CD4-positive, CD25-positive, alpha-beta regulatory T cell (primary cell): Measurements from ENCODE around the gene IL1RAPL1. TPM values are rescaled to one million over a fixed set of nuclear protein-coding genes. Genes with fewer than 3 reads are reported as not detected.

Source experiments
- ATAC-seq, 2 donors: fragments of 150-1000 bp; cut with Tn5 transposase; one replicate each; pipeline ENCODE4 v1.10.0; 2021; ENCODE audit warnings: low read depth in 2 of 2, moderate number of reproducible peaks in 2 of 2, moderate library complexity in 1 of 2
- DNase-seq, 3 donors: peaks; one replicate each; pipeline versions ENCODE4 v3.0.0 to v3.0.0-alpha.2; 2012 to 2022; ENCODE audit warnings: mixed read lengths in 1 of 3
- H3K27ac ChIP-seq: one replicate; pipeline ENCODE4 v1.7.0; 2013; ENCODE audit warnings: mild to moderate bottlenecking, low read length; ENCODE audit not compliant: insufficient read depth, poor library complexity, severe bottlenecking
- H3K27me3 ChIP-seq: one replicate; pipeline ENCODE4 v1.7.0; 2013; ENCODE audit warnings: low read length; ENCODE audit not compliant: control insufficient read depth, insufficient read depth
- H3K36me3 ChIP-seq: one replicate; pipeline ENCODE4 v1.7.0; 2013; ENCODE audit warnings: mild to moderate bottlenecking, low read length, moderate library complexity; ENCODE audit not compliant: control insufficient read depth, insufficient read depth
- H3K4me1 ChIP-seq: 2 replicates; pipeline ENCODE4 v1.7.0; 2013; ENCODE audit warnings: mild to moderate bottlenecking, low read length; ENCODE audit not compliant: insufficient read depth, control insufficient read depth, poor library complexity, severe bottlenecking
- H3K4me3 ChIP-seq: one replicate; pipeline ENCODE4 v1.7.0; 2013; ENCODE audit warnings: low read depth, mild to moderate bottlenecking, low read length, moderate library complexity
- H3K9me3 ChIP-seq, 2 experiments: 1 replicate in 1 of 2; 2 replicates in 1 of 2; pipeline ENCODE4 v1.7.0; 2013; ENCODE audit warnings: low read length in 2 of 2, mild to moderate bottlenecking in 1 of 2, moderate library complexity in 1 of 2; ENCODE audit not compliant: control insufficient read depth in 2 of 2
- H3K27ac Mint-ChIP-seq, 3 donors: one replicate each; pipeline ENCODE4 v1.8.0; 2020 to 2022; ENCODE audit warnings: mild to moderate bottlenecking in 3 of 3, mixed read lengths in 3 of 3, moderate library complexity in 2 of 3
- H3K27me3 Mint-ChIP-seq: one replicate; pipeline ENCODE4 v1.8.0; 2022; ENCODE audit warnings: mild to moderate bottlenecking, mixed read lengths
- H3K36me3 Mint-ChIP-seq: one replicate; pipeline ENCODE4 v1.8.0; 2020; ENCODE audit warnings: mixed read lengths
- H3K4me1 Mint-ChIP-seq, 4 donors: one replicate each; pipeline ENCODE4 v1.8.0; 2020 to 2022; ENCODE audit warnings: mixed read lengths in 4 of 4, mild to moderate bottlenecking in 1 of 4
- H3K4me3 Mint-ChIP-seq, 4 donors: one replicate each; pipeline ENCODE4 v1.8.0; 2020 to 2022; ENCODE audit warnings: mild to moderate bottlenecking in 4 of 4, mixed read lengths in 4 of 4, moderate library complexity in 3 of 4
- H3K9me3 Mint-ChIP-seq, 7 donors: one replicate each; pipeline ENCODE4 v1.8.0; 2020 to 2022; ENCODE audit warnings: mixed read lengths in 7 of 7, mild to moderate bottlenecking in 3 of 7, moderate library complexity in 2 of 7
- polyA plus RNA-seq, 4 donors: library from polyadenylated mRNA; unstranded; fragments of 300-500 nt; fragmentation: Illumina TruSeq; gene quantifications; one replicate each; pipeline ENCODE4 v1.2.3, GENCODE V29; 2021
- total RNA-seq: library from RNA; stranded (reverse); gene quantifications from one replicate; pipeline ENCODE4 v1.2.3, GENCODE V29; 2022

The IL1RAPL1 gene
- not detected for total RNA-seq
- polyA plus RNA-seq, result not detected

- ATAC-seq (no peak), DNase-seq (no peak)
- no peak within 1 kb of the TSS for H3K27ac ChIP-seq
- no peaks in the 10 kb centered on the region for H3K36me3 ChIP-seq
- Mint-ChIP-seq H3K27me3 (no peaks in the 10 kb centered on the region), H3K4me1 (no peaks in the 10 kb centered on the region), H3K36me3 (no peaks in the 10 kb centered on the region), H3K9me3 (peaks cover 0 to 2% (median 0%) of the 10 kb centered on the region in 7 donors), H3K4me3 (no peak within 1 kb of the TSS), H3K27ac (no peak within 1 kb of the TSS)
- H3K9me3 ChIP-seq, result peaks cover 0 to 1% of the 10 kb centered on the region in 2 experiments
- H3K4me3 ChIP-seq, result no peak within 1 kb of the TSS
- H3K4me1 ChIP-seq, result no peaks in the 10 kb centered on the region
- H3K27me3 ChIP-seq, result no peaks in the 10 kb centered on the region
Observed at GRCh38 chrX:28586981-28587551, at the start of gene IL1RAPL1. IL1RAPL1 (plus strand) TSS chrX:28587446.

GRCh38 chrX:28542791-28543190 is 44.5 kb upstream of the IL1RAPL1 start:
- no peaks in the 10 kb centered on the region for H3K27me3 ChIP-seq
- no peaks in the 10 kb centered on the region for H3K4me1 Mint-ChIP-seq
- H3K27me3 Mint-ChIP-seq, result no peaks in the 10 kb centered on the region
- no peaks in the 10 kb centered on the region for H3K4me1 ChIP-seq
- no peak for ATAC-seq
- no peak overlapping the region for H3K4me3 ChIP-seq
- no peak overlapping the region for H3K4me3 Mint-ChIP-seq
- H3K36me3 Mint-ChIP-seq, result no peaks in the 10 kb centered on the region
- peaks cover 0 to 7% (median 2%) of the 10 kb centered on the region in 7 donors for H3K9me3 Mint-ChIP-seq
- H3K27ac Mint-ChIP-seq, result no peak overlapping the region
- no peak for DNase-seq
- no peaks in the 10 kb centered on the region for H3K9me3 ChIP-seq
- no peak overlapping the region for H3K27ac ChIP-seq
- H3K36me3 ChIP-seq, result no peaks in the 10 kb centered on the region

- Mint-ChIP-seq H3K27me3 (no peaks in the 10 kb centered on the region), H3K4me1 (no peaks in the 10 kb centered on the region), H3K36me3 (no peaks in the 10 kb centered on the region), H3K27ac (no peak overlapping the region), H3K9me3 (peaks cover 4 to 15% (median 8%) of the 10 kb centered on the region in 7 donors), H3K4me3 (no peak overlapping the region)
- Histone ChIP-seq H3K27ac (no peak overlapping the region), H3K36me3 (no peaks in the 10 kb centered on the region), H3K4me1 (no peaks in the 10 kb centered on the region), H3K27me3 (no peaks in the 10 kb centered on the region), H3K4me3 (no peak overlapping the region), H3K9me3 (no peaks in the 10 kb centered on the region)
- DNase-seq (no peak), ATAC-seq (no peak)
Observed at GRCh38 chrX:28549838-28550237, 37.4 kb upstream of the IL1RAPL1 start.

DNA sequence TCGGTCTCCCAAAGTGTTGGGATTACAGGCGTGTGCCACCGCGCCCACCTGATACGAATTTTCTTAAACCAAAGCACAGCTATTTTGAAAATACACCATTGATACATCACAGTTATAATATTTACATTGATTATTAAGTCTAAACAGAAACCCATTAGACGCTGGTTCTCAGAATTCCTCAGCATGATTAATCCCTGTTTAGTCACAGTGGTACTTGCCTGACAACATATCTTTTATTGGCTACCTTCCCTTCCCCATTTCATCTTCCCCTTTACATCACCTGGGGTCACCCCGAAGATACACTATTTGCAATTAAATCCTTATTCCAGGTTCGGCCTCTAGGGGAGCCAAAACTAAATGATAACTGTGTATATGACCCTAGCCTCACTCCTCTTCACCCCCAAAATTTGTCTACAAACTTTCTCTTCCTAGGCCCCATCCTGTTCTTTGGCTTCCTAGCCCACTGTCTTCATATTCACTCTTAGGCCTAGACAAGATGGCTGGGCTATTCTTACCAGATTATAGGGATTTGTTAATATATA is 36.8 kb upstream of the IL1RAPL1 start:
- H3K4me1 Mint-ChIP-seq, result no peaks in the 10 kb centered on the region
- no peaks in the 10 kb centered on the region for H3K27me3 Mint-ChIP-seq
- H3K4me3 Mint-ChIP-seq, result no peak overlapping the region
- no peak overlapping the region for H3K27ac Mint-ChIP-seq
- Histone ChIP-seq H3K4me3 (no peak overlapping the region), H3K36me3 (no peaks in the 10 kb centered on the region), H3K4me1 (no peaks in the 10 kb centered on the region), H3K27me3 (no peaks in the 10 kb centered on the region), H3K27ac (no peak overlapping the region), H3K9me3 (no peaks in the 10 kb centered on the region)
- H3K36me3 Mint-ChIP-seq, result no peaks in the 10 kb centered on the region
- no peak for DNase-seq
- H3K9me3 Mint-ChIP-seq, result peaks cover 4 to 15% (median 8%) of the 10 kb centered on the region in 7 donors
- ATAC-seq, result no peak

- H3K36me3 Mint-ChIP-seq, result no peaks in the 10 kb centered on the region
- H3K4me3 ChIP-seq, result no peak overlapping the region
- no peaks in the 10 kb centered on the region for H3K4me1 ChIP-seq
- no peak overlapping the region for H3K27ac Mint-ChIP-seq
- H3K27me3 Mint-ChIP-seq, result no peaks in the 10 kb centered on the region
- DNase-seq, result no peak
- H3K36me3 ChIP-seq, result no peaks in the 10 kb centered on the region
- no peak overlapping the region for H3K27ac ChIP-seq
- H3K9me3 Mint-ChIP-seq, result peaks cover 3 to 15% (median 8%) of the 10 kb centered on the region in 7 donors
- no peaks in the 10 kb centered on the region for H3K4me1 Mint-ChIP-seq
- no peaks in the 10 kb centered on the region for H3K27me3 ChIP-seq
- no peak for ATAC-seq
- H3K9me3 ChIP-seq, result no peaks in the 10 kb centered on the region
- H3K4me3 Mint-ChIP-seq, result no peak overlapping the region
Observed at GRCh38 chrX:28552322-28552721, 34.9 kb upstream of the IL1RAPL1 start.

DNA sequence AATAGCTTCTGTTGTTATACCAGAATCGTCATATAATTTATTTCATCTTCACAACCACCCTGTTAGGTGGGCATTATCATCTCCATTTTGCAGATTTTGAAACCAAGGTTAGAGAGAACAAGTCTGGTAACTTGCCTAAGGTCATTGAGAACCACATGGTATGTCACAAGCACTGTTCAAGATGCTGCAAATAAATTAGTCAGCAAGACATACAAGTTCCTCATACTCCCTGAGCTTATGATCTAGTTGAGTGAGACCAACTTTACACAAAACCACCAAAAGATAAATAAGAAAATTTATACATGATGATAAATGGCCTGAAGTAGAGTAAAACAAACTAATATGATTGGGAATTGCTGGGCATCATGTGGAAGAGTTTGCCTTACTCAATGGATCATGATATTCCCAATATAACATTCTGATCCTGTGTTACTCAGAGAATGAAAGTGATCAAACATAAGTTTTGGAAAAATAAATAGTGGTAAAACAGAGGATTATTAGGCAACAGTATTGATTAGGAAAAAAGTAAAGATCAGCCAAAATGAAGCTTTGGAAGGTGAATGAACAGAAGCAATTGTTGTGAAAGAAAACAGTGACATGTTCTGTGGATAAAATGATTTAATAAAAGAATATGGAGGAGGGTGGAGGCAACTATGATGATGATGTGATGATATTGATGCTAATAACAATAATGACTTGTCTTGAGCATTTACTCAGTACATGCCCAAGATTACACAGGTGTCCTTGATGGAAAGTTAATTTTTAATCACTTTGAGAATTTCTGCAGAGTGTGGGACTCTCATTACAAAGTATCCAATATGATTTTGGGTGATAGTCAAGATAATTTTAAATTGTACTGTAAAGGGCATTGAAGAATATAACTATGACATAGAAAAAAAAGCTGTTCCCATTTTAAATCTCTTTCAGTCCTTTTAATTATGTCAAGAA is 34.1 kb upstream of the IL1RAPL1 start:
- ATAC-seq (no peak), DNase-seq (no peak)
- Mint-ChIP-seq H3K36me3 (no peaks in the 10 kb centered on the region), H3K27ac (no peak overlapping the region), H3K27me3 (no peaks in the 10 kb centered on the region), H3K4me1 (no peaks in the 10 kb centered on the region), H3K4me3 (no peak overlapping the region), H3K9me3 (peaks cover 3 to 15% (median 7%) of the 10 kb centered on the region in 7 donors)
- Histone ChIP-seq H3K4me3 (no peak overlapping the region), H3K4me1 (no peaks in the 10 kb centered on the region), H3K9me3 (no peaks in the 10 kb centered on the region), H3K36me3 (no peaks in the 10 kb centered on the region), H3K27ac (no peak overlapping the region), H3K27me3 (no peaks in the 10 kb centered on the region)

GRCh38 chrX:28576117-28576516 is 11.1 kb upstream of the IL1RAPL1 start:
- no peak for DNase-seq
- no peaks in the 10 kb centered on the region for H3K4me1 Mint-ChIP-seq
- Histone ChIP-seq H3K27ac (no peak overlapping the region), H3K4me3 (no peak overlapping the region), H3K36me3 (no peaks in the 10 kb centered on the region), H3K27me3 (no peaks in the 10 kb centered on the region), H3K9me3 (no peaks in the 10 kb centered on the region), H3K4me1 (no peaks in the 10 kb centered on the region)
- H3K36me3 Mint-ChIP-seq, result no peaks in the 10 kb centered on the region
- H3K4me3 Mint-ChIP-seq, result no peak overlapping the region
- no peak overlapping the region for H3K27ac Mint-ChIP-seq
- H3K9me3 Mint-ChIP-seq, result peaks cover 0 to 12% (median 0%) of the 10 kb centered on the region in 7 donors
- ATAC-seq, result no peak
- no peaks in the 10 kb centered on the region for H3K27me3 Mint-ChIP-seq
